ENCODE data around the gene TSHZ2.

TSHZ2 gene

GRCh38 chr20:53141201-53142050 lies 169.3 kb downstream of the TSHZ2 start:
- DNase-seq, result no peak

- no peak for DNase-seq
Measured at GRCh38 chr20:53142225-53143127, 170.3 kb downstream of the TSHZ2 start.

GRCh38 chr20:53146201-53146891 lies 174.2 kb downstream of the TSHZ2 start:
- DNase-seq, result no peak

GRCh38 chr20:53148771-53149147 lies 176.6 kb downstream of the TSHZ2 start:
- no peak for DNase-seq

DNA sequence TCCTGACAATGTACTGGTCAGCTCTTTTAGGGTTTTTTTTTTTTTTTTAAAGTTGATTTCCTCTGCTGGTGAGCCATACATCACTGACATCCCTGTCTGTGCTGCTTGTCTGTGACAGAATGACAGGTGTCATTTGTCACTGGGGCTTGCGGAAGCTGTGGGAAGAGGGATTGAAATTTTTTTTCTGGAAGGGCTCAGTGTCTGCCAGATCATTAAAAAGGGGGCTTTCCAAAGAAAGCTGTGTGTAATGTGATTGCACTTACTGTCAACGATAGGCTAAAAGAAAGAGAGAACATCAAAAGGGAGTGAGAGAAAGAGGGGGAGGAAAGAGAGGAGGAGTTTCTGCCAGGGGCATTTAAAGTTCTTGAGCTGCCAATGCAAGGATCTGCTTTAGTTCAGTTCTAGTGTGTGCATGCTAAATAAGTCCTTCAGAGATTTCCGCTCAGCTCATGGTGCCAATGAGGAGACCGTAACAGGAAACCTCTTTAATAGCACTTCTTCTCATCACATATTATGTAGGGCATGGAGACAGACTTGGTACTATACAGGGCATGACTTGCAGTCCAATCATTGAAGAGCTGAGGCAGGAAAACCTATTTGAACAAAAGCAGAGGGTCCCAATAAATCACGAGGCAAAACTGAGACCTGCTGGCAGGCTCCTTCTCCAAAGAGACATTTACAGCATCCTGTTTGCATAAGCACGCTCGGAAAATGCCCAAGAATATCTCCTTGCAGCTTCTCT lies 177.2 kb downstream of the TSHZ2 start:
- no peak for DNase-seq

- no peak for DNase-seq
Measured at GRCh38 chr20:53149890-53150205, 177.7 kb downstream of the TSHZ2 start.

DNA sequence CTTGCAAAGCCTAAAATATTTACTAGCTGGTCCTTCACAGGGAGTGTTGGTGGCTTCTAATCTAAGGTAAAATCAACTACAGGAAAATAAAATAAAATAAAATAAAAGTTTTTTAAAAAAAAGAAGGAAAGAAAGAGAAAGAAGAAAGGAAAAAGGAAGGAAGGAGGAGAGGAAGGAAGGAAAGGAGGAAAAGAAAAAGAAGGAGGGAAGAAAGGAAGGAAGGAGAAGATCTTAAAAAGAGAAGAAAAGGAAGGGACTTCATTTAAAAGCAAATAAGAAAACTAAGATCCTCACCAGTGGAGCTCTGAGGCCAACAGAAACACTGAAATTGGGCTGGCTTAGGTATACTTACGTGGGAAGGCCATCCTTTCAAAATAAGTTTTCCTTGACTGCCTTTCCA lies 178.4 kb downstream of the TSHZ2 start:
- no peak for DNase-seq

DNA sequence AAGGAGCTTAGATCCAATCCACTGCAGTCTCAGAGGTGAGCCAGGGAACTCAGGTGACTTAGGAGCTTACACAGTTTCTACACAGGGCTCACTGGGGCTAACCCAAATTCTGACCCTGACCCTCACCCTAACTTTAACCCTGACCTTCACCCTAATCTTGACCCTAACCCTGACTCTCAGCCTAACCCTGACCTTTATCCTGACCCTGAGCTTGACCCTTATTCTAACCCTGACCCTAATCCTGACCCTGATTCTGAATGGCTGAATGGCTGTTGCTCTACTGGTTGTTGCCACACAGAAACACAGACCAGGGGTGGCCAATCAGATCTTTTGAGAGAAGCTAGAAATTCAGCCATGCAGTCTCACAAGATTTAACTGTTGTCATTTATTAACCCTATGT lies 180.1 kb downstream of the TSHZ2 start:
- DNase-seq, result no peak

GRCh38 chr20:53154540-53154939 lies 182.4 kb downstream of the TSHZ2 start:
- no peak for DNase-seq

DNA sequence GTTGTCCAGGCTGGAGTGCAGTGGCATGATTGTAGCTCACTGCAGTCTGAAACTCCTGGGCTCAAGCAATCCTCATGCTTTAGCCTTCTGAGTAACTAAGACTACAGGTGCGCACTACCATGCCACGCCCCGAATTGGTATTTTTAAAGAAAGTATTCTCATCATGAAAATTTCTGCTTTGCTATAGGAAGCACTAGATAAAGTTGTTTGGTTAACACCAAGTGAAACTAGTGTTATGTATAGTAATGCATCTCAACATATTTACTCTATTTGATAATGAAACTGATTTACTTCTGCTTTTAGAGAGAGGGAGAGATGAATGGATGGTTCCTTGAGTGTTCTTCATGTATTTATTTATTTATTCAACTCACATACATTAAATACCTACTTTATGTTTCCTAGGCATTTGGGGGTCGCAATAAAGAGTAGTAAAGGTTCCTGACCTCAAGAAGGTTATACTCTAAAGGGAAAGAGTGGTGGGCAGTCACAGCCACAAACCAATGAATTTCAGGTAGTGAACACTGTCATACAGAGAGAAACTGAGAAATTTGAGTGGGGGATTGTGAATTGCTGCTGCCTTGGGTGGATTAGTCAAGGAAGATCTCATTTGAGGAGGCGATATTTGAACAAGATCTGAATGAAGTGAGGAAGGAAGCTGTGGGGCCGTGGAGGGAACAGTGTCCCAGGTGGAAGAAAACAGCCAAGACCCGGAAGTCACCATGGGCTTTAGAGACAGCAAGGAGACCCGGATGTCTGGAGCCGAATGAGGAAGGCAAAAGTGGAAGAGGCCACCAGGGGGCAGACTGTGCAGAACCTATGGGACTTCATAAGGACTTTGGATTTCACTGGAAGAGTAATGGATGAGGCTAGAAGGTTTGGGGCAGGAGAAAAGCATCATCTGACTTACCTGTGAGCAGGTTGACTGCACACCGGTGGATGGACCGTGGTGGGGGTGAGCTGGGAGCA lies 185.6 kb downstream of the TSHZ2 start:
- no peak for DNase-seq

DNA sequence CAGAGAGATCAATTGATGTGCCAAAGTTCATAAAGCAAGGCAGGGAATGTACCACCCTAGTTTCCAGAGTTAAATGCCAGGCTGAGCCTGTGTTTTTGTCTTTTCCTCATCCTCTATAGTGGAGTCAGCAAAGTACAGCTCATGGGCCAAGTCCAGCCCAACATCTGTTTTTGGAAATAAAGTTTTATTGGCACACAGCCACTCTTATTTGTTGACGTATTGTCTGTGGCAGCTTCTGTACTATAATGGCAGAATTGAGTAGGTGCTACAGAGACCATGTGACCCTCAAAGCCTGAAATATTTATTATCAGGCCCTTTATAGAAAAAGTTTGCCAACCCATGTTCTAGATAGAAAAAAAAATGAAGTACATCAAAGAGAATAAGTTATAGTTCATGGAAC lies 187.0 kb downstream of the TSHZ2 start:
- DNase-seq, result no peak

GRCh38 chr20:53161073-53161472 lies 188.9 kb downstream of the TSHZ2 start:
- DNase-seq, result no peak

DNA sequence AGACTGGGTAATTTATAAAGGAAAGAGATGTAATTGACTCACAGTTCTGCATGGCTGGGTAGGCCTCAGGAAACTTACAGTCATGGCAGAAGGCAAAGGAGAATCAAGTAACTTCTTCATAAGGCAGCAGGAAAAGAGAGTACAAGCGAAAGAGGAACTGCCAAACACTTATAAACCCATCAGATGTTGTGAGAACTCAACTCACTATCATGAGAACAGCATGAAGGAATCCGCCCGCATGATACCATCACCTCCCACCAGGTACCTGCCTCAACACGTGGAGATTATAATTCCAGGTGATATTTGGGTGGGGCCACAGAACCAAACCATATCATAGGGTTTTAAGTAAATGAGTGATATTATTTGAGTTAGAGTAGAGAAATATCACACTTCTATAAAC lies 189.3 kb downstream of the TSHZ2 start:
- no peak for DNase-seq

DNA sequence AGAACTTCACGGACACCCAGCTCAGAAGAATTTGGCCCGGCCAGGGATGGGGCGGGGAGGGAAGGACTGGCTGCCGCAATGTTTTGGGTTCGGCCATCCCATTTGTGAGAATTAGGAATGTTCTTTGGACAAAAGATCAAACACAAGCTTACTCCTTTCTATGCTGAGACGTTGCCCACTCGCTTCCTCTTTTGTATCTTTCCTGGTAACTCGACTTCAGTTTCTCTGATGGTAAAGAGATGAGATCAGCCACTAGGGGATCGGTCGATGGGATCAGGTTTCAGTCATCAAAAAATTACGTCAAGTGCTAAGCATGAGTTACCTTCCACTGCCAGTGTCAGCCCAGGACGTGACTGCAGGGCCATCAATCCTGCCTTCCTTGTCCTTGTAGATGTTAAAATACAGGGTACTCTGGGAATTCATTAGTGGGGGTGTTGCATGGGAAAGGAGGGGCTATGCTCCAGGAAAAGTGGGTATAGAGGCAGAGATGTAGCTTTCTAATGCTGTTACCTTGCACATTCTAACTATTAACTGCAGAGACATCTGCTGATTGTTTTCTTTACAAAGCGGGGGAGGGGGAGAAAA lies 190.2 kb downstream of the TSHZ2 start:
- DNase-seq, result peak; percentile 6

DNA sequence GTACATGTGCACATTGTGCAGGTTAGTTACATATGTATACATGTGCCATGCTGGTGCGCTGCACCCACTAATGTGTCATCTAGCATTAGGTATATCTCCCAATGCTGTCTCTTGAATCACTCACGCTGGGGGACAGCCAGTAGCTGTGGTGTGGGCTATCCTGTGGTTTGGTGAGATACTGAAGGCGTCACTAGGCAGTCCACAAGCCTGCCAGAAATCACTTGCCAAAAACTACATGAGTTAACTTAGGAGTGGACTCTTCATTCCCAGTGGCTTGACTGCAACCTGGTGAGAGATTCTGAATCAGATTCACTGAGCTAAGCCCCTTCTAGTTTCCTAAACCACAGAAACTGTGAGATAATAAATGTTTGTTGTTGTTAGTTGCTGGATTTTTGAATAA lies 191.3 kb downstream of the TSHZ2 start:
- DNase-seq, result no peak

- no peak for DNase-seq
Measured at GRCh38 chr20:53164072-53164471, 191.9 kb downstream of the TSHZ2 start.

GRCh38 chr20:53165452-53165851 lies 193.3 kb downstream of the TSHZ2 start:
- no peak for DNase-seq

DNA sequence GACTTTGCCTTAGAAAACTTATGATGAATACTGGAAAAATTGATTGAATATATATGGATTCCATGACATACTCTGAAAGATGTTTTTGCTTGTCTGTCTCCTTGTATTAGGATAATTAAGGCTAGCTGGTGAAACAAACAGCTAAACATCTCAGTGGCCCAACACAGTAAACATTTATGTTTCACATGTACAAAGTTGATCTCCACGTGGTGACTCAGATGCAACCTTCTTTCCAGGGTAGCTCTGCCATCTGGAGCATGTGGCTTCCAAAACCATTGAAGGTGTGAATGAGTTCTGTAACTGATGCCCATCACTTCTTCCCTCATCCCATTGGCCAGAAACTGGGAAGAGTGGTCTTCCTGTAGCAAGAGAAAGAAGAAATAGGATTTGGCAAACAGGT lies 196.3 kb downstream of the TSHZ2 start:
- no peak for DNase-seq

- DNase-seq, result no peak
Measured at GRCh38 chr20:53170196-53170595, 198.0 kb downstream of the TSHZ2 start.

- no peak for DNase-seq
Measured at GRCh38 chr20:53171065-53171464, 198.9 kb downstream of the TSHZ2 start.

DNA sequence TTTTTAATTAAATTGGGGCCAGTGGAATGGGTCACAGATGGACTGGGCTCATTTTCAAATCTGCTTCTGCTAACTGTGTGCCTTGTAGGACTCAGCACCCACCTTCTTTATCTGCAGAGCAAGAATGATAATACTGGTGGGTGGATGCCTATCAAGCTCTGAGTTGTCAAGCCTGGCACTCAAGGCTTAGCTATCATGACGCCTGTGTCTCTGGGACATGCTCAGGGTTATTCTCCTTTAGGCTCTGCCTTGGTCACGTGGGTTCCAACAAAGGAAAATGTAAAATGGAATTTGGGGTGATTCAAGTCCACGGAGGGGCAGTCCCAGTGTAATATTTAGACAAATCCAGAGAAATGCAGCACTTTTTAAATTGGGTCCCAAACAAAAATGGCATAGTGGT lies 202.3 kb downstream of the TSHZ2 start:
- no peak for DNase-seq
